GM12878 (cell line): ENCODE results near the gene CDX1.

Source experiments
- ATF3 ChIP-seq: IDR thresholded peaks from 2 replicates; pipeline ENCODE4 v1.6.1; 2011; ENCODE audit warnings: low read depth, mild to moderate bottlenecking, low read length, moderate library complexity, borderline replicate concordance; ENCODE audit errors: extremely low read depth
- CREB1 ChIP-seq: IDR thresholded peaks from 2 replicates; pipeline ENCODE4 v1.6.1; 2012; ENCODE audit warnings: low read depth, mild to moderate bottlenecking, inconsistent platforms
- CTCF ChIP-seq, 3 experiments: IDR thresholded peaks in 2 of 3; conservative IDR thresholded peaks in 1 of 3; 2 replicates each; pipeline ENCODE4 v1.5.1; 2011; ENCODE audit warnings: low read depth in 3 of 3, low read length in 3 of 3, mild to moderate bottlenecking in 3 of 3, control low read depth in 2 of 3, moderate library complexity in 2 of 3, inconsistent platforms in 1 of 3, mixed read lengths in 1 of 3; ENCODE audit not compliant: control insufficient read depth in 2 of 3, insufficient read depth in 1 of 3; ENCODE audit errors: extremely low read depth in 1 of 3
- E2F8 ChIP-seq: fragments of 450-650 bp; IDR thresholded peaks from 2 replicates; pipeline ENCODE4 v1.6.1; 2018; ENCODE audit warnings: mild to moderate bottlenecking, low read depth, moderate library complexity; ENCODE audit not compliant: partially characterized antibody
- HDAC6 ChIP-seq: fragments of 200-600 bp; sonication (generic); IDR thresholded peaks from one replicate; pipeline ENCODE4 v1.8.0; 2017; ENCODE audit warnings: antibody characterized with exemption; ENCODE audit not compliant: unreplicated experiment
- IKZF2 ChIP-seq, 2 experiments: fragments of 450-650 bp; IDR thresholded peaks; 2 replicates each; pipeline ENCODE4 v1.6.1; 2017; ENCODE audit warnings: mild to moderate bottlenecking in 2 of 2, moderate library complexity in 2 of 2
- MAX ChIP-seq: IDR thresholded peaks from 2 replicates; pipeline ENCODE4 v1.6.1; 2012; ENCODE audit warnings: low read depth, low read length, improper control_type of control experiment
- MTA2 ChIP-seq: fragments of 450-650 bp; IDR thresholded peaks from 2 replicates; pipeline ENCODE4 v1.6.1; 2016; ENCODE audit warnings: low read depth, mild to moderate bottlenecking, moderate library complexity
- POLR2A ChIP-seq: IDR thresholded peaks from 2 replicates; pipeline ENCODE4 v1.6.1; 2011; ENCODE audit warnings: low read depth, mild to moderate bottlenecking, low read length
- PRDM15 ChIP-seq: fragments of 450-650 bp; formaldehyde crosslinking; IDR thresholded peaks from 2 replicates; pipeline ENCODE4 v1.4.0; 2020; ENCODE audit warnings: mild to moderate bottlenecking, moderate library complexity
- SIN3A ChIP-seq: IDR thresholded peaks from 2 replicates; pipeline ENCODE4 v1.6.1; 2012; ENCODE audit warnings: low read depth, low read length, improper control_type of control experiment
- ZSCAN29 ChIP-seq: fragments of 450-650 bp; IDR thresholded peaks from 2 replicates; pipeline ENCODE4 v1.6.1; 2017; ENCODE audit warnings: mild to moderate bottlenecking, moderate library complexity

GRCh38 chr5:150203832-150204589 is 37.4 kb downstream of the CDX1 start:
- TF ChIP-seq SIN3A (no peak), CTCF (IDR thresholded peaks at IDR 0.05 in 2 of 3, conservative IDR thresholded peaks at IDR 0.05 in 1 of 3; ENCODE audit: control insufficient read depth in 2 of 3, extremely low read depth in 1 of 3, insufficient read depth in 1 of 3, low read depth in 3 of 3, low read length in 3 of 3) (no peak), MAX (no peak), IKZF2 (IDR thresholded peaks at IDR 0.05) (no peak), CREB1 (no peak), HDAC6 (no peak), ATF3 (no peak), POLR2A (no peak), ZSCAN29 (no peak), PRDM15 (CRISPR knock-in tag) (no peak), MTA2 (no peak), E2F8 (no peak)
